ENCODE measurements around the gene TOR1B. TPM values are rescaled to one million over a fixed set of nuclear protein-coding genes. Genes with fewer than 3 reads are reported as not detected.

The TOR1B gene
- total RNA-seq, 2 experiments from 2014 or later, result 13.3 to 14.9 TPM

GRCh38 chr9:129779560-129780190 lies 23.3 kb upstream of the TOR1B start:
- H3K4me2 ChIP-seq (ENCODE audit: low read length), result no peak overlapping the region
- no peaks in the 10 kb centered on the region for H3K4me1 ChIP-seq (ENCODE audit: insufficient read depth, low read length, poor library complexity, severe bottlenecking)
- no peaks in the 10 kb centered on the region for H4K20me1 ChIP-seq (ENCODE audit: insufficient read depth, low read length)
- TF ChIP-seq, protein P1, sequence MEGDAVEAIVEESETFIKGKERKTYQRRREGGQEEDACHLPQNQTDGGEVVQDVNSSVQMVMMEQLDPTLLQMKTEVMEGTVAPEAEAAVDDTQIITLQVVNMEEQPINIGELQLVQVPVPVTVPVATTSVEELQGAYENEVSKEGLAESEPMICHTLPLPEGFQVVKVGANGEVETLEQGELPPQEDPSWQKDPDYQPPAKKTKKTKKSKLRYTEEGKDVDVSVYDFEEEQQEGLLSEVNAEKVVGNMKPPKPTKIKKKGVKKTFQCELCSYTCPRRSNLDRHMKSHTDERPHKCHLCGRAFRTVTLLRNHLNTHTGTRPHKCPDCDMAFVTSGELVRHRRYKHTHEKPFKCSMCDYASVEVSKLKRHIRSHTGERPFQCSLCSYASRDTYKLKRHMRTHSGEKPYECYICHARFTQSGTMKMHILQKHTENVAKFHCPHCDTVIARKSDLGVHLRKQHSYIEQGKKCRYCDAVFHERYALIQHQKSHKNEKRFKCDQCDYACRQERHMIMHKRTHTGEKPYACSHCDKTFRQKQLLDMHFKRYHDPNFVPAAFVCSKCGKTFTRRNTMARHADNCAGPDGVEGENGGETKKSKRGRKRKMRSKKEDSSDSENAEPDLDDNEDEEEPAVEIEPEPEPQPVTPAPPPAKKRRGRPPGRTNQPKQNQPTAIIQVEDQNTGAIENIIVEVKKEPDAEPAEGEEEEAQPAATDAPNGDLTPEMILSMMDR (conservative IDR thresholded peaks at IDR 0.05; ENCODE audit: low read length), result no peak
- no peak for TF ChIP-seq EZH2phosphoT487 (IDR thresholded peaks at IDR 0.05; ENCODE audit: borderline replicate concordance, low read depth, low read length)
- H3K79me2 ChIP-seq (ENCODE audit: insufficient read depth, low read depth, low read length), result no peaks in the 10 kb centered on the region
- CTCF ChIA-PET (ENCODE audit: unreplicated experiment), result no interaction called here
- H3K27ac ChIP-seq (ENCODE audit: low read depth, low read length, poor library complexity, severe bottlenecking), result no peak overlapping the region
- H3K9me3 ChIP-seq (ENCODE audit: low read length), result no peaks in the 10 kb centered on the region
- no peak overlapping the region for H2AFZ ChIP-seq (ENCODE audit: low read length)
- no peaks in the 10 kb centered on the region for H3K36me3 ChIP-seq (ENCODE audit: insufficient read depth, low read length)
- no peak for DNase-seq (ENCODE audit: low spot score)
- H3K4me3 ChIP-seq (ENCODE audit: low read depth, low read length, poor library complexity, severe bottlenecking), result no peak overlapping the region
- POLR2A ChIA-PET, result interaction anchor here (0.7 kb wide), 1 partner anchor 268 kb away, joined by 3 read pairs; no protein-coding TSS in a partner anchor
- intact Hi-C loops (cut with micrococcal nuclease; ENCODE audit: unreplicated experiment), result no loop called here
- no peaks in the 10 kb centered on the region for H3K9me2 ChIP-seq (ENCODE audit: insufficient read depth, low read length)
- no TSS peak for BruUV-seq (replicated peaks)

DNA sequence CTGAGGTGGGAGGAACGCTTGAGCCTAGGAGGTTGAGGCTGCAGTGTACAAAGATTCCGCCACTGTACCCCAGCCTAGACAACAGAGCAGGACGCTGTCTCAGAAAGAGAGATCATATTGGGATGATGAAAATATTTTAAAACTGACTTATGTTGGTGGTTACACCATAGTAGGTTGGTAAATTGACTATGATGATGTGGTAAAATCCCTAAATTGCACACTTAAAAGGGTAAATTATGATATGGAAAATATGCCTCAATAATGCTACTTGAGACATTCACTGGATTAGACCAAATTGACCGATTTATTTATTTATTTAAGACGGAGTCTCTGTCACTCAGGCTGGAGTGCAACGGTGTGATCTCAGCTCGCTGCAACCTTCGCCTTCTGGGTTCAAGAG lies 21.9 kb upstream of the TOR1B start:
- H3K4me3 ChIP-seq (ENCODE audit: low read depth, low read length, poor library complexity, severe bottlenecking), result no peak overlapping the region
- intact Hi-C loops (cut with micrococcal nuclease; ENCODE audit: unreplicated experiment), result no loop called here
- no peak overlapping the region for H3K4me2 ChIP-seq (ENCODE audit: low read length)
- ChIA-PET POLR2A (no interaction called here), CTCF (ENCODE audit: unreplicated experiment) (no interaction called here)
- H3K4me1 ChIP-seq (ENCODE audit: insufficient read depth, low read length, poor library complexity, severe bottlenecking), result no peaks in the 10 kb centered on the region
- H4K20me1 ChIP-seq (ENCODE audit: insufficient read depth, low read length), result no peaks in the 10 kb centered on the region
- TF ChIP-seq, protein P1 (conservative IDR thresholded peaks at IDR 0.05; ENCODE audit: low read length), result no peak
- TF ChIP-seq EZH2phosphoT487 (IDR thresholded peaks at IDR 0.05; ENCODE audit: borderline replicate concordance, low read depth, low read length), result no peak
- H2AFZ ChIP-seq (ENCODE audit: low read length), result no peak overlapping the region
- H3K9me2 ChIP-seq (ENCODE audit: insufficient read depth, low read length), result no peaks in the 10 kb centered on the region
- no peaks in the 10 kb centered on the region for H3K79me2 ChIP-seq (ENCODE audit: insufficient read depth, low read depth, low read length)
- no peak for DNase-seq (ENCODE audit: low spot score)
- no peak overlapping the region for H3K27ac ChIP-seq (ENCODE audit: low read depth, low read length, poor library complexity, severe bottlenecking)
- H3K9me3 ChIP-seq (ENCODE audit: low read length), result no peaks in the 10 kb centered on the region
- no peaks in the 10 kb centered on the region for H3K36me3 ChIP-seq (ENCODE audit: insufficient read depth, low read length)
- no TSS peak for BruUV-seq (replicated peaks)

DNA sequence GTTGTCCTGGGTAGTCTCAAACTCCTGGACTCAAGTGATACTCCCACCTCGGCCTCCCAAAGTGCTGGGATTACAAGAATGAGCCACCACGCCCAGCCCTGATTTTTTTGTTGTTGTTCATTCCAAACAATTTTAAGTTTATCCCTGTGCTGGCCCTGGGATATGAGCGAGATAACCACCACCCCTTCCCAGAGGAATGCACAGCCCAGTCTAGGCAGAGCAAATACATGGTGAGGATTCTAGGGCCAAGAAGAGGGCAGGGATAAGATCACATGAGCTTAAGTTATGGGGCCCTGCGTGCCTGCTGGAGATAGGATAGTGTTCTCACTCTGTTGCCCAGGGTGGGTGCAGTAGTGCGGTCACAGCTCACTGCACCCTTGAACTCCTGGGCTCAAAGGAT lies 21.0 kb upstream of the TOR1B start:
- H3K79me2 ChIP-seq (ENCODE audit: insufficient read depth, low read depth, low read length), result no peaks in the 10 kb centered on the region
- no peak overlapping the region for H3K27ac ChIP-seq (ENCODE audit: low read depth, low read length, poor library complexity, severe bottlenecking)
- no peak for DNase-seq (ENCODE audit: low spot score)
- BruUV-seq (replicated peaks), result no TSS peak
- H3K4me2 ChIP-seq (ENCODE audit: low read length), result no peak overlapping the region
- ChIA-PET POLR2A (no interaction called here), CTCF (ENCODE audit: unreplicated experiment) (no interaction called here)
- H3K9me3 ChIP-seq (ENCODE audit: low read length), result no peaks in the 10 kb centered on the region
- H3K36me3 ChIP-seq (ENCODE audit: insufficient read depth, low read length), result no peaks in the 10 kb centered on the region
- H4K20me1 ChIP-seq (ENCODE audit: insufficient read depth, low read length), result no peaks in the 10 kb centered on the region
- H3K4me3 ChIP-seq (ENCODE audit: low read depth, low read length, poor library complexity, severe bottlenecking), result no peak overlapping the region
- intact Hi-C loops (cut with micrococcal nuclease; ENCODE audit: unreplicated experiment), result no loop called here
- no peaks in the 10 kb centered on the region for H3K4me1 ChIP-seq (ENCODE audit: insufficient read depth, low read length, poor library complexity, severe bottlenecking)
- TF ChIP-seq, protein P1 (conservative IDR thresholded peaks at IDR 0.05; ENCODE audit: low read length), result no peak
- TF ChIP-seq EZH2phosphoT487 (IDR thresholded peaks at IDR 0.05; ENCODE audit: borderline replicate concordance, low read depth, low read length), result no peak
- no peaks in the 10 kb centered on the region for H3K9me2 ChIP-seq (ENCODE audit: insufficient read depth, low read length)
- H2AFZ ChIP-seq (ENCODE audit: low read length), result no peak overlapping the region
